Stimulated activated CD4-positive, alpha-beta T cell treated with anti-CD3 and anti-CD28 coated beads, Interleukin-1b, Interleukin-23, amount 100 ng/mL, for 24 hours (primary cell): ENCODE results near the gene CDC42EP4.
"Not testable (repeated sequence)": the region's sequence is repeated elsewhere in the genome, so short reads cannot be mapped to it uniquely, and the experiment has no call there.

Source experiments
- DNase-seq, 4 experiments: peaks; one replicate each; pipeline ENCODE4 v3.0.0-alpha.2; 2020; ENCODE audit warnings: low read depth in 4 of 4, low spot score in 1 of 4

CDC42EP4 gene

DNA sequence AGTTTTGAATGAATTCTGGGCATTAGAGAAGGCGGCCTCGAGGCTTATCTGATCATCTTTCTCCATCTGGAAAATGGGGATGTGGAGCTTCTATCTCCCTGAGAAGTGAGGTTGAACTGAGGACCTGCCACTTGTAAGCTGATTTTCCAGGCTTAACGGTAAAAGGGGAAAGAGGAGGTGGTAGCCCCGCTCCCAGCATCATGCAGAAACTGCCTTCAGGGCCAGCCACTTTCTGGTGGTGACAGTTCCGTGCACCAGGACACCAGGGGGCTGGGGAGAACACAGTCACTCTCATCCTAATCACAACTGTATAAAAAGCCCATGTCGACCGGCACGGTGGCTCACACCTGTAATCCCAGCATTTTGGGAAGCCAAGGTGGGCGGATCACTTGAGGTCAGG lies 29.2 kb downstream of the CDC42EP4 start:
- no peak for DNase-seq

DNA sequence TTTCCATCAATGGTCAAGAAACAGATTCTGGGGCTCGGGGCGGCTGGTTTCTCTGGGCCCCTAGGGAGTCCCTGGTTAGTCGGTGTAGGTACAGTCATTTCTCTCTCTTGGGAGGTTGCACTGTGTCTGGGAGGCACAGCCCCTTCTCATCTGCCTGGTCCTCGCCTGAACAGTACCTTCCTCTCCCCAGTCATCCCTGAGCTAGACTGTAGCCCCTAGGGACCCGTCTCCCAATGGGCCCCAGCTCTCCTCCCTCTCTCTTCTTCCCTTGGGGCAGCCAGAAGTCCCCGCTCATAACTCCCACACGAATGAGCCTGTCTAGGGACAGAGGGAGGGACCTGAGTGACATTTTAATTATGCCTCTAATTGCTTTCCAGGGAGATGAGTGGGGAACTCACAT lies 29.9 kb downstream of the CDC42EP4 start:
- DNase-seq = no peak

- no peak for DNase-seq
These were observed 31.6 kb downstream of the CDC42EP4 start for GRCh38 chr17:73280191-73280590.

DNA sequence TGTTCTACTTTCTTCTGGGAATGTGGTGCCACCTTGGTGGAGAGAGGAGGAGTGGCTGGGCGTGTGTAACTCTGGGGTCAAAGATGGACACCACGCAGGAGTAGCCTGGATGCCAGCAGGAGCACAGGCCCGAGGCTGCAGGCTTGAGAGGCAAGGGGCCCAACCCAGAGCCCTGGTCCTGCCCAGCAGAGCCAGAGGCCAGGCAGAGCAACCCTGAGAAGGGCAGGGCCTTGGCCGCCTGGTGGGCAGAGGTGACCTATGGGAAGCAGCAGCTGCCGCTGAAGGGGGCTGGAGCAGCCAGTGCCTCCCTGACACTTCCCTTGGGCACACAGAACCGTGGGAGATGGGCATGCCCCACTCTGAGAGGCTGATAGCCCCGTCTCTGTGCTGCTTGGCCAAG lies 32.1 kb downstream of the CDC42EP4 start:
- no peak for DNase-seq

DNA sequence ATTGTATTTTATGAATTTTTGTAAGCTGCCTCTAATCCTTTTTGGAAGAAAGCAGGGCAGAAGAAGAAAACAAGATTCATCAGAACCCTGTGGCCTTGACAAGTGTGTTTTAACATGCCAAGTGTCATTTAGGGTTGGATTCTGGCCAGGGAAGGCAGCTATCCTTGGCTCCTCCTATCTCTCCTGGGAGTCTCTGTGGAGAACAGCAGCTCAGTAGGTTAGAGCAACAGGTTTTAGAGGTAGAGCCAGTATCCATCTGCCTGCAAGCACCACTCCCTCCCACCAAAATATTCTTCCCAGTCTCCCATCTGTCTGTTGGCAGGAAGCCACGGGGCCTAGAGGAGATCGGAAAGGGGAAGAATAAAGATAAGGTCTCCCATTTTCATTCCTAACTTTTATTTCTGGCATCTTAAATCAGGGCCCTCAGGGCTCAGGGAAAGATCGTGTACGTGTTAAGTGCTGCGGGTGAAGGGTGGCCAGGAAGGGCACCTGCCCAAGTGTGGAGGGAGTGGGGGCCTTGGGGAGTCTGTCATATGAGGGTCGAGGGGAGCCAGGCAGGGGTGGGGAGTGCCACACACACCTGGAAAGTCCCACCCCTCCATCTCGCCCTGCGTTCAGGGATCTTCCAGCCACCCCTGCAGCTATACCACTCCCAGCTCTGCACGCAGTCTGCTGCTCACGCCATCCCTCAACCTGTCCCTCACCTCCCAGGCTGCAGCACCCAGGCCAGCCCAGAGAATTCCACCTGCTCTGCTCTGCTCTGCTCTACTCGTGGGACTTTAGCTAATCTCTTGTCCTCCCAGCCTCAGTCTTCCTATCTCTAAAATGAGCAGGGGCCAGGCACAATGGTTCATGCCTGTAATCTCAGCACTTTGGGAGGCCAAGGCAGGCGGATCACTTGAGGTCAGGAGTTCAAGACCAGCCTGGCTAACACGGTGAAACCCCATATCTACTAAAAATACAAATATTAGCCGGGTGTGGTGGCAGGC lies 33.0 kb downstream of the CDC42EP4 start:
- DNase-seq = no peak

- no peak for DNase-seq
These were observed 33.7 kb downstream of the CDC42EP4 start for GRCh38 chr17:73278049-73278464.

DNA sequence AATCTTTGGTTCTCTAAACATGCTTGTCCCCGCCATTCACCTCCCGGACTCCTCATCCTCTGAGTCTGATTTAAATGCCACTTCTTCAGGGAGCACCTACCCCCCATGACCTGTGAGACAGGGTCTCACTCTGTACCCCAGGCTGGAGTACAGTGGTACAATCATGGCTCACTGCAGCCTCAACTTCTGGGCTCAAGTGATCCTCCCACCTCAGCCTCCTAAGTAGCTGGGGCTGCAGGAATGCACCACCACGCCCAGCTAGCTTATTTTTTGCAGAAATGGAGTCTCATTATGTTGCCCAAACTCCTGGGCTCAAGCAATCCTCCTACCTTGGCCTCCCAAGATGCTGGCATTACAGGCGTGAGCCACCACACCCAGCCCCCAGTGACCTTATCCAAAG lies 37.3 kb downstream of the CDC42EP4 start:
- no peak for DNase-seq

DNA sequence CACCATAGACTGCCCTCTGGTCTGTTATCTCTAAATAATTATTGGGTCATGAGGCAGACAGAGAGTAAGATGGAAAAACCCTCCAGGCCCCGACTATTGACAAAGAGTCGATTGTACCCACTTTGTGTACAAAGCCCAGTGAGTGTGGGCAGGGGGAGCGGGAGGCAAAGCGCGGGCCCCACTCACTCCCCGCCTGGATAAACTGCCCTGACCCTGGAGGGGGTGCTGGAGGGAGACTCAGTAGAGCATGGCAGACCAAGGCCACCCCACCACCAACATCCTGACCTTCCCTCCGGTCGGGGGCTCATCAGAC lies 38.9 kb downstream of the CDC42EP4 start:
- DNase-seq = no peak

DNA sequence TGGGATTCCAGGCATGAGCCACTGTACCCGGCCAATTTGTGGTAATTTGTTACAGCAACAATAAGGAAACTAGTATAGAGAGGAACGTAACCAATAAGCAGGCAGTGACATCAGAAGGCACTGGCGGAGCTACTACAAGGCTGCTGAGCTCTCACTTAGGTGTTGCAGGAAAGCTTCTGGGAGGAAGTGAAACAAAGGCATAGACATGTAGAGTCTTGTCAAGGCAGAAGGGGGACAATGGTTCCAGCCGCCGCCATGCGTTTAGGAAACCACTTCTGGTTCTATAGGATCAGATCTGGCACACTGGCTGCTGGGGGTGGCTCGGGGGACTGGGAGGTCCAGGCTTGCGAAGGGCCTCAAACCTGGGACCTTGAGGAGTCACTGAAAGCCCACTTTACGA lies 40.7 kb downstream of the CDC42EP4 start:
- DNase-seq = no peak

- no peak for DNase-seq
These were observed 42.0 kb downstream of the CDC42EP4 start for GRCh38 chr17:73269791-73270190.

DNA sequence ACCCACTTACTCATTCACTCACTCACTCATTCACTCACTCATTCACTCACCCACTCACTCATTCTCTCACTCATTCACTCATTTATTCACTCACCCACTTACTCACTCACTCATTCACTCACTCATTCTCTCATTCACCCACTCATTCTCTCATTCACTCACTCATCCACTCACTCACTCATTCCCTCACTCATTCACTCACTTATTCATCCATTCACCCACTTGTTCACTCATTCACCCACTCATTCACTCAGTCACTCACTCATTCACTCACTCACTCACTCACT lies 42.5 kb downstream of the CDC42EP4 start:
- no peak for DNase-seq

DNA sequence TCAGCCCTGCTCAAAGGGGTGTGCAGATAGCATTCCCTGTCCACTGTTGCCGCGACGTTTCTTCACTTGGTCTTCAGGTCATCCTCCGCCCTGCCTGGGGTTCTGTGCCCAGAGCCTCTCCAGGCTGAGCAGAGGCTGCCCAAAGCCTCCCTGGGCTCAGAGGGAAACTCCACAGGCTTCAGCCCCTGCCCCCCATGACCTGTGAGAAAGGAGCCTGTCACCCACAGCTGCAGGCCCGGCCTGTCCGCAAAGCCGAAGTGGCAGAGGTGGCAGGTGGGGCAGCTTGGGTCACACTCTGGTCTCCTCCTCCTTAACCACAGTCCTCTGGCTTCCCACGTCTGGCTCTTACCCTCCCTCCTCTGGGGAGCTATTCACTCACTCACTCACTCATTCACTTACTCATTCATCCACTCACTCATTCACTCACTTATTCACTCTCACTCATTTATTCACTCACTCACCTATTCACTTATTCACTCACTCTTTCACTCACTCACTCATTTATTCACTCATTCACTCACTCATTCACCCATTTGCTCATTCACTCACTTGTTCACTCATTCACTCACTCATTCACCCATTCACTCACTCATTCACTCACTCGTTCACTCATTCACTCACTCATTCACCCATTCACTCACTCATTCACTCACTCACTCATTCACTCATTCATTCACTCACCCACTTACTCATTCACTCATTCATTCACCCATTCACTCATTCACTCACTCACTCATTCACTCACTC lies 43.0 kb downstream of the CDC42EP4 start:
- no peak for DNase-seq

DNA sequence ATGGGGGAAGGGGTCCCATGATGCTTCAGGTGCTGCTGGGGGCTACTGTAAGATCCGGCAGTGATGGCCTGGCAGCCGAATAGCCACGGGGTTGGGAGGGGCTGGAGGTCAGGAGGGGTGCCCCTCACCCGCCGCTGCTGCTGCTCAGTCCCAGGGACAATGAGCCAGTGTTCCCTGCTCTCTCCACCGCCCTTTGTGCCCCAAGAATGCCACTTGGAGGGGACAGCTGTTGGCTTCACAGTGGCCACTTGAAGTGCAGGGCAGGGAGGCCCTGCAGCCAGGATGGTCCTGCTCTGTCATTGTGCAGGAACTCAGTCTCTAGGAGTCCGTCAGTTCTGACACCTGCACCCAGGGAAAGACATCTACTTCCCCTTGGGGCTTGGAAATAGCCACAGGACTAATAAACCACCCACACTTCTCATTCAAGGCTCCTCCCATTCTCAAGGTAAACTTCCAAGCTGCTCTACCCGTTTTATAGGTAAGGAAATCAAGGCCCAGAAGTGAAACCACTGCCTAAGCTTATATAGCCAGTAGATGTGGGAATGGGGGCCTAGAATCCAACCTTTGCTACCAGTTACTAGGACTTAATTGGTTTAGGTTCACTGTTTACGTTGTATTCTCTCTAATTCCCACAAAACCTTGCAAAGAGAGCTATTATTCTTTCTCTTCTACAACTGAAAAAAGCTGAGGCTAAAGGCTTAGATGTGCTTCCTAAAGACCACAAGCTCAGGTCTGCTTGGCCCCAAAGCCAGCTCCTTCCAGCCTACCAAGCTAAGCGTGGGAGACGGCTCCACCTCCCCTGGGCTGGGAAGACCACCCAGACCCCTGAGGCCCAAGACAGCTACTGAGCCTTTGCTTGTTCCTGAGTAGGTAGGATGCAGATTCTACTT lies 43.9 kb downstream of the CDC42EP4 start:
- no peak for DNase-seq

DNA sequence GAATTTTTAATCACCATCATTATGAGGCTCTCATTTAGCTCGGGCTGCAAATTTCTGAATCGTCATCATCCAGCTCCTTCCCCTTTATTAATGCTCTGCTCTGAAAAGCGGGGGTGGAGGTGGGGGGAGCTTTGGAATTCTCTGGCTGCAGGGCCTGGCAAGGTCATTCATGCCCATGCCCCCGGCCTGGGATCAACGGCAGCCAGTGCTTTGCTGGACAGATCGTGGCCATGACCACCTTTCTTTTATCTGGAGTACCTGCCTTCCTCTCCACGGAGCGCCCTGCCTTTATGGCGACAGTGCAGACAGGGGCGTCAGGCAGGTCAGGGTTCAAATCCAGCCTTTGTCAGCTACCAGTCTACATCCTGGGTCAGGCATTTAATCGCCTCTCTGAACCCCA lies 45.0 kb downstream of the CDC42EP4 start:
- DNase-seq = no peak

DNA sequence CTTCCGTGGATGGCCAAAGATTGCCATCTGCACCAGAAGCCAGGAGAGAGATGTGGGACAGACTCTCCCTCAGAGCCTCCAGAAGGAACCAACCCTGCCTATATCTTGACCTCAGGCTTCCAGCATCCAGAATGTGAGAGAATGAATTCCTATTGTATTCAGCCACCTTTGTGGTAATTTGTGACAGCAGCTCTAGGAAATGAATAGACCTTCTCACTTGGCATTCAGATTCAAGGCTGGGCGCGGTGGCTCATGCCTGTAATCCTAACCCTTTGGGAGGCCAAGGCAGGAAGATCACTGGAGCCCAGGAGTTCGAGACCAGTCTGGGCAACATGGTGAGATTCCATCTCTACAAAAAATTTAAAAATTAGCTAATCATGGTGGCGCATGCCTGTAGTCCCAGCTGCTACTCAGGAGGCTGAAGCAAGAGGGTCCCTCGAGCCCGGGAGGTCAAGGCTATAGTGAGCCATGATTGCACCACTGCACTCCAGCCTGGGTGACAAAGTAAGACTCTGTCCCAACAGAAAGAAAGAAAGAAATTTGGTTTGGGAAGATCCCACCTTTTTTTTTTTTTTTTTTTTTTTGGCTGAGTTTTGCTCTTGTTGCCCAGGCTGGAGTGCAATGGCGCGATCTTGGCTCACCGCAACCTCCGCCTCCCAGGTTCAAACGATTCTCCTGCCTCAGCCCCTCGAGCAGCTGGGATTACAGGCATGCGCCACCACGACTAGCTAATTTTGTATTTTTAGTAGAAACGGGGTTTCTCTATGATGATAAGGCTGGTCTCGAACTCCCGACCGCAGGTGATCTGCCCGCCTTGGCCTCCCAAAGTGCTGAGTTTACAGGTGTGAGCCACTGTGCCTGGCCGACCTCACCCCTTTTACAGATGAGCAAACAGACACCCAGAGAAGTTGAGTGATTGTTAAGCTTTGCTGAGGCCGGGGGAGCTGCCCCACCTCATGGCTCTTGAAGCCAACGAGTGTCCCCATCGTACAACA lies 45.9 kb downstream of the CDC42EP4 start:
- no peak for DNase-seq

DNA sequence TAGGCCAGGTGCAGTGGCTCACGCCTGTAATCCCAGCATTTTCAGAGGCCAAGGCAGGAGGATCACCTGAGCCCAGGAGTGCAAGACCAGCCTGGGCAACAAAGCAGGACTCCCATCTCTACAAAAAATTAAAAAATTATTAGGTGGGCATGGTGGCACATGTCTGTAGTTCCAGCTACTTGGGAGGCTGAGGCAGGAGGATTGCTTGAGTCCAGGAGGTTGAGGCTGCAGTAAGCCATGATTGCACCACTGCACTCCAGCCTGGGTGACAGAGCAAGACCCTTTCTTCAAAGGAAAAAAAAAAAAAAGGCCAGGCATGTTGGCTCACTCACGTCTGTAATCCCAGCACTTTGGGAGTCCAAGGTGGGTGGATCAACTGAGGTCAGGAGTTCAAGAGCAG lies 47.4 kb downstream of the CDC42EP4 start:
- DNase-seq = not testable (repeated sequence)

DNA sequence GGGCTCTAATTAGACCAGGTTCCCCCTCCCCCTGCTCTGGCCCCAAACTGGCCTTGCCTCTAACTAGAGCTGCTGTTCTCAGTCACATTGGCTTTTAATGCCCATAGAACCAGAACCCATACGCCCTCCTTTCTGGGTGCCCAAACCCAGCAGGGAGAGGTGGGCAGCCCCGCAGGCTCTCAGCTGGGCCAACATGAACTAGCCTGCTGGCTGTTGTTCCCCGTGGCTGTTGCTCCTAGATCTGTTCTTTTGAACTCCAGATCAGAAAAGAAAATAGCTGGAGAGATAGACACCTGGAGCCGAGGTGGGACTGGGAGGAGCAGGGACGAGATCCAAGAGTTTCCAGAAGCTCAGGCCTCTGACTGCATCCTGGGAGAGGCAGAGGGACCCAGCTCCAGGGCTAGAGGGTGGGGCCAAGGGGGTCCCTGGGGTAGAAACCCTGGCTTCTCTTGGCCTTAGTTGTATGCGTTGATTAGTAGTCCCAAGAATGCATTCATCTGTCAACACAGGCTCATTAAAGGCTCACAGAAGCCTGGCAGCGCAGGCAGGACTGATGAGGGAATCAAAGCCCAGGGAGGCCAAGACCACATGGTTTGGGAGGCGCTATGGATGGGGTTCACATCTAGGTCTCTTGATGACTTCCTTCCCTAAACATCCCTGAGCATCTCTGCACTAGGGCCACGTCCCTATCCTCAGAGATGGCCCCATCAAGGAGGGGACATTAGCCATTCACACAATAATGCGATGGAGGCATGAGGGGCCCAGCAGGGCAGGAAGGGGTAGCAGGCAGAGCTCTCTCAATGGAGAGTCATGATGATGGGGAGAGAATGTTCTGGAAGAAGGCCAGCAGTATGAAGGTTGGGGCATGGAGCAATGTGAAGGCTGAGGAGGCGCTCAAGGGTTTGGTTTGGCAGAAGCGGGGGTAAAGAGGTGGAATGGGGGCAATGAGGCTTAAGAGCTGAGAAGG lies 48.8 kb downstream of the CDC42EP4 start:
- DNase-seq = no peak

- DNase-seq = no peak
These were observed 49.7 kb downstream of the CDC42EP4 start for GRCh38 chr17:73261952-73262675.

DNA sequence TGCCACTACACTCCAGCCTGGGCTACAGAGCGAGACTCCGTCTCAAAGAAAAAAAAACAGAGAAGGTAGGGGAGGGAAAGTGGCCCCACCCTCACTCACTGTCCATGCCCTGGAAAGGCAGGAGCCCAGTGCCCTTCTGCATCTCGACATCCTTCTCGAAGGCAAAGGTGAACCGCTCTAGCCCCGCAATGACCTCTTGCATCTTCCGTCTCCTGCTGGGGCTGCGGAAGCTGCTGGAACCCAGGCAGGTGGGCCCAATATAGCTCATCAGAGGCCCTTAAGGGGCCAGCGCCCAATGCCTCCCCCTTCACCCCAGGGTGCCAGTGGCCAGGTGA lies 50.2 kb downstream of the CDC42EP4 start, which contains the start of gene CPSF4L:
Gene CPSF4L, minus strand, starts transcription at position 264 of the 335 bp plus-strand sequence. Its CDS starts 62 bp downstream, at position 202.
- no peak for DNase-seq
